Fibroblast of lung (primary cell): ENCODE results near the gene MAB21L4.

Source experiments
- EZH2 ChIP-seq: IDR thresholded peaks from 2 replicates; pipeline ENCODE4 v1.5.1; 2012; ENCODE audit warnings: low read length, control low read depth, mild to moderate bottlenecking; ENCODE audit errors: missing control alignments
- TF ChIP-seq, protein P1 (sequence below), 2 donors: IDR thresholded peaks in 1 of 2; conservative IDR thresholded peaks in 1 of 2; 1 replicate in 1 of 2; 2 replicates in 1 of 2; pipeline ENCODE4 v1.5.1; 2011 to 2012; ENCODE audit warnings: low read length in 2 of 2, control low read depth in 1 of 2, inconsistent platforms in 1 of 2, low read depth in 1 of 2, mild to moderate bottlenecking in 1 of 2

DNA sequence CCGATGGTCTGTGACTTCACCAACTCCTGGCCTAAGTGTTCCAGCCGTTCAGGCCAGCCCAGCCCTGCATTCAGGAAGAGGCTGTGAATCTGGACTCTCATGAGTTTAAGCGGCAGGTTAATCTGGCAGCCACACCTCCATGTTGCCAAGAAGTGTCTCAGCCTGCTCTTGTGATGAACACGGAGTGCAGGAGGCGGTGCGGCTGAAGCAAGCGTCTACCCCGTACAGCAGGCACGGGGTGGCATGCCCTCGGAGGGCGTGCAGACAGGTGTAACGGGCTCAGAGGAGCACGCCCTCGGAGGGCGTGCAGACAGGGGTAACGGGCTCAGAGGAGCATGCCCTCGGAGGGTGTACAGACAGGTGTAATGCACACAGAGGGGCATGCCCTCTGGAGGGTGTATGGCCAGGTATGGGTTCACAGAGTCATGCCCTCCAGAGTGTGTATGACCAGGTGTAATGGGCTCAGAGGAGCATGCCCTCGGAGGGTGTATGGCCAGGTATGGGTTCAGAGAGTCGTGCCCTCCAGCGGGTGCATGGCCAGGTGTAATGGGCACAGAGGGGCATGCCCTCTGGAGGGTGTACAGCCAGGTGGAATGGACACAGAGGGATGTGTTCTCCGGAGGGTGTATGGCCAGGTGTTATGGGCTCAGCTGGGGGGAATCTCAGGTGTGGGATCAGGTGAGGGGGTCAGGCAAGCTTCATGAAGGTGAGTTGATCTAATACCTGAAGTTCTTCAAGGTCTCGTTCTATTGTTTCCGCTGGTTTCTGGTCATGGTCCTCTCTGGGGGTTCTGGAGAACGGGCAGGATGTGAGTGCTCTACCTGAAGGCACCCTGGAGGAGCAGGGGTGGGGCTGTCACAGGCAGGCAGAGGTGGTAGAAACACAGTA is 32.8 kb upstream of the MAB21L4 start:
- no peak for TF ChIP-seq EZH2
- TF ChIP-seq, protein P1, sequence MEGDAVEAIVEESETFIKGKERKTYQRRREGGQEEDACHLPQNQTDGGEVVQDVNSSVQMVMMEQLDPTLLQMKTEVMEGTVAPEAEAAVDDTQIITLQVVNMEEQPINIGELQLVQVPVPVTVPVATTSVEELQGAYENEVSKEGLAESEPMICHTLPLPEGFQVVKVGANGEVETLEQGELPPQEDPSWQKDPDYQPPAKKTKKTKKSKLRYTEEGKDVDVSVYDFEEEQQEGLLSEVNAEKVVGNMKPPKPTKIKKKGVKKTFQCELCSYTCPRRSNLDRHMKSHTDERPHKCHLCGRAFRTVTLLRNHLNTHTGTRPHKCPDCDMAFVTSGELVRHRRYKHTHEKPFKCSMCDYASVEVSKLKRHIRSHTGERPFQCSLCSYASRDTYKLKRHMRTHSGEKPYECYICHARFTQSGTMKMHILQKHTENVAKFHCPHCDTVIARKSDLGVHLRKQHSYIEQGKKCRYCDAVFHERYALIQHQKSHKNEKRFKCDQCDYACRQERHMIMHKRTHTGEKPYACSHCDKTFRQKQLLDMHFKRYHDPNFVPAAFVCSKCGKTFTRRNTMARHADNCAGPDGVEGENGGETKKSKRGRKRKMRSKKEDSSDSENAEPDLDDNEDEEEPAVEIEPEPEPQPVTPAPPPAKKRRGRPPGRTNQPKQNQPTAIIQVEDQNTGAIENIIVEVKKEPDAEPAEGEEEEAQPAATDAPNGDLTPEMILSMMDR (conservative IDR thresholded peaks at IDR 0.05 in 1 of 2, IDR thresholded peaks at IDR 0.05 in 1 of 2; ENCODE audit: low read depth in 1 of 2, low read length in 2 of 2), result no peak
